ENCODE measurements around the gene AFF4. TPM values are rescaled to one million over a fixed set of nuclear protein-coding genes. Genes with fewer than 3 reads are reported as not detected.

Gene AFF4
- total and polyA plus RNA-seq, 9 of the 15 experiments (the other 6 are each of a cell fraction or from before 2014, with no cell fraction given), result 1.7 to 25.8 (median 17.9) TPM

- 0 out of 2 replicates have a peak, but pooled peaks have one; percentile 15 for TF ChIP-seq ARID1B (IDR thresholded peaks at IDR 0.05)
- no peak for TF ChIP-seq TFAM (CRISPR knock-in tag; conservative IDR thresholded peaks at IDR 0.05)
- peak; percentile 39 for TF ChIP-seq SMAD4 (CRISPR knock-in tag; conservative IDR thresholded peaks at IDR 0.05)
- no peak for TF ChIP-seq NR0B1 (IDR thresholded peaks at IDR 0.05; ENCODE audit: partially characterized antibody)
- TF ChIP-seq TBL1XR1 (IDR thresholded peaks at IDR 0.05; ENCODE audit: low read length in 2 of 2), result no peak
- TF ChIP-seq MCM3 (IDR thresholded peaks at IDR 0.05), result no peak
- TF ChIP-seq KLF10 (CRISPR knock-in tag; IDR thresholded peaks at IDR 0.05), result no peak
- TF ChIP-seq ZNF589 (CRISPR knock-in tag; IDR thresholded peaks at IDR 0.05; ENCODE audit: low read depth), result 0 out of 2 replicates have a peak, but pooled peaks have one; percentile 25
- TF ChIP-seq TAF9B (IDR thresholded peaks at IDR 0.05; ENCODE audit: partially characterized antibody), result no peak
- no peak for TF ChIP-seq ZKSCAN1 (IDR thresholded peaks at IDR 0.05; ENCODE audit: low read depth, low read length)
- TF ChIP-seq ATF7 (IDR thresholded peaks at IDR 0.05), result peak; percentile 72
- TF ChIP-seq ZNF354B (CRISPR knock-in tag; IDR thresholded peaks at IDR 0.05), result no peak
- no peak for TF ChIP-seq SAFB2 (IDR thresholded peaks at IDR 0.05; ENCODE audit: borderline replicate concordance, low read depth, low read length, severe bottlenecking)
- TF ChIP-seq SRF (CRISPR knock-in tag; IDR thresholded peaks at IDR 0.05), result 0 out of 4 replicates have a peak, but pooled peaks of 1 of the 2 experiments have one; percentile 20
- TF ChIP-seq ERF (CRISPR knock-in tag; IDR thresholded peaks at IDR 0.05), result no peak
- no peak for TF ChIP-seq TRIM25 (IDR thresholded peaks at IDR 0.05; ENCODE audit: borderline replicate concordance)
- no peak for TF ChIP-seq GTF2B (IDR thresholded peaks at IDR 0.05; ENCODE audit: extremely low read depth, insufficient read length)
- no peak; the same call in 1 of the 2 replicates for TF ChIP-seq ZNF311 (CRISPR knock-in tag; IDR thresholded peaks at IDR 0.05)
- no peak for TF ChIP-seq CBX5 (IDR thresholded peaks at IDR 0.05; ENCODE audit: borderline replicate concordance, low read depth)
- peak; percentile 84 for TF ChIP-seq CEBPG (CRISPR knock-in tag; IDR thresholded peaks at IDR 0.05)
- peak; percentile 94 to 97 for TF ChIP-seq CEBPG (tag; conservative IDR thresholded peaks at IDR 0.05 in 1 of 2, IDR thresholded peaks at IDR 0.05 in 1 of 2)
- no peak for TF ChIP-seq ZKSCAN3 (CRISPR knock-in tag; IDR thresholded peaks at IDR 0.05)
- TF ChIP-seq MAZ (CRISPR knock-in tag; conservative IDR thresholded peaks at IDR 0.05 in 1 of 2, IDR thresholded peaks at IDR 0.05 in 1 of 2), result no peak
- no peak for TF ChIP-seq KLF1 (tag; IDR thresholded peaks at IDR 0.05)
- no peak for TF ChIP-seq FOXK2 (conservative IDR thresholded peaks at IDR 0.05 in 1 of 2, IDR thresholded peaks at IDR 0.05 in 1 of 2; ENCODE audit: low read depth in 2 of 2)
- TF ChIP-seq POLR2H (tag; IDR thresholded peaks at IDR 0.05; ENCODE audit: low read depth), result peak; percentile 36; the same call in 1 of the 2 replicates
- no peak for TF ChIP-seq ZNF12 (CRISPR knock-in tag; IDR thresholded peaks at IDR 0.05)
- no peak for TF ChIP-seq CGGBP1 (CRISPR knock-in tag; IDR thresholded peaks at IDR 0.05)
Observed at GRCh38 chr5:132849347-132849746, 114.1 kb downstream of the AFF4 start (continued).

Data from K562 (cell line).